GM19023 (cell line): Measurements from ENCODE around the gene TNXB.
"Not testable (repeated sequence)": the region's sequence is repeated elsewhere in the genome, so short reads cannot be mapped to it uniquely, and the experiment has no call there.

Experiments
- ATAC-seq: cut with Tn5 transposase; IDR thresholded peaks from one replicate; pipeline ENCODE4 v1.9.1; 2021; ENCODE audit warnings: mild to moderate bottlenecking, moderate library complexity; ENCODE audit not compliant: unreplicated experiment

The TNXB gene

DNA sequence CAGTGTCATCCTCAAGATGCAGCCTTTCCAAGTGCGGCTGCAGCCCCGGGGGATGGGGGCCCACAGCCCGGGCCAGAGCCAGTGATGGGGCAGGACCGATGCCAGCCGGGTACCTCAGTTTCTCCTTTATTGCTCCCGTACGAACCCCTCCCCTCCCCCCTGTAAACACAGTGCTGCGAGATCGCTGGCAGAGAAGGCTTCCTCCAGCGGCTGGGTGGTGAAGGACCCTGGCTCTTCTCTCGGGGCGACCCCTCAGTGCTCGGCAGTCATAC is 68.2 kb downstream of the TNXB start:
- not testable (repeated sequence) for ATAC-seq

DNA sequence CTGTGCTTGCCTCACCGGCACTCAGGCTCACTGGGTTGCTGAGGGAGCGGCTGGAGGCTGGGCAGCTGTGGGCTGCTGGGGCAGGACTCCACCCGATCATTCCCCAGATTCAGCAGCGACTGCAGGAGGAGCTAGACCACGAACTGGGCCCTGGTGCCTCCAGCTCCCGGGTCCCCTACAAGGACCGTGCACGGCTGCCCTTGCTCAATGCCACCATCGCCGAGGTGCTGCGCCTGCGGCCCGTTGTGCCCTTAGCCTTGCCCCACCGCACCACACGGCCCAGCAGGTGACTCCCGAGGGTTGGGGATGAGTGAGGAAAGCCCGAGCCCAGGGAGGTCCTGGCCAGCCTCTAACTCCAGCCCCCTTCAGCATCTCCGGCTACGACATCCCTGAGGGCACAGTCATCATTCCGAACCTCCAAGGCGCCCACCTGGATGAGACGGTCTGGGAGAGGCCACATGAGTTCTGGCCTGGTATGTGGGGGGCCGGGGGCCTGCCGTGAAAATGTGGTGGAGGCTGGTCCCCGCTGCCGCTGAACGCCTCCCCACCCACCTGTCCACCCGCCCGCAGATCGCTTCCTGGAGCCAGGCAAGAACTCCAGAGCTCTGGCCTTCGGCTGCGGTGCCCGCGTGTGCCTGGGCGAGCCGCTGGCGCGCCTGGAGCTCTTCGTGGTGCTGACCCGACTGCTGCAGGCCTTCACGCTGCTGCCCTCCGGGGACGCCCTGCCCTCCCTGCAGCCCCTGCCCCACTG is 68.7 kb downstream of the TNXB start:
- ATAC-seq: not testable (repeated sequence)

DNA sequence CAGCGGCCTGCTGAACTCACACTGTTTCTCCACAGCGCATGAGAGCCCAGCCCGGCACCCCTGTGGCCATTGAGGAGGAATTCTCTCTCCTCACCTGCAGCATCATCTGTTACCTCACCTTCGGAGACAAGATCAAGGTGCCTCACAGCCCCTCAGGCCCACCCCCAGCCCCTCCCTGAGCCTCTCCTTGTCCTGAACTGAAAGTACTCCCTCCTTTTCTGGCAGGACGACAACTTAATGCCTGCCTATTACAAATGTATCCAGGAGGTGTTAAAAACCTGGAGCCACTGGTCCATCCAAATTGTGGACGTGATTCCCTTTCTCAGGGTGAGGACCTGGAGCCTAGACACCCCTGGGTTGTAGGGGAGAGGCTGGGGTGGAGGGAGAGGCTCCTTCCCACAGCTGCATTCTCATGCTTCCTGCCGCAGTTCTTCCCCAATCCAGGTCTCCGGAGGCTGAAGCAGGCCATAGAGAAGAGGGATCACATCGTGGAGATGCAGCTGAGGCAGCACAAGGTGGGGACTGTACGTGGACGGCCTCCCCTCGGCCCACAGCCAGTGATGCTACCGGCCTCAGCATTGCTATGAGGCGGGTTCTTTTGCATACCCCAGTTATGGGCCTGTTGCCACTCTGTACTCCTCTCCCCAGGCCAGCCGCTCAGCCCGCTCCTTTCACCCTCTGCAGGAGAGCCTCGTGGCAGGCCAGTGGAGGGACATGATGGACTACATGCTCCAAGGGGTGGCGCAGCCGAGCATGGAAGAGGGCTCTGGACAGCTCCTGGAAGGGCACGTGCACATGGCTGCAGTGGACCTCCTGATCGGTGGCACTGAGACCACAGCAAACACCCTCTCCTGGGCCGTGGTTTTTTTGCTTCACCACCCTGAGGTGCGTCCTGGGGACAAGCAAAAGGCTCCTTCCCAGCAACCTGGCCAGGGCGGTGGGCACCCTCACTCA is 69.5 kb downstream of the TNXB start:
- not testable (repeated sequence) for ATAC-seq

DNA sequence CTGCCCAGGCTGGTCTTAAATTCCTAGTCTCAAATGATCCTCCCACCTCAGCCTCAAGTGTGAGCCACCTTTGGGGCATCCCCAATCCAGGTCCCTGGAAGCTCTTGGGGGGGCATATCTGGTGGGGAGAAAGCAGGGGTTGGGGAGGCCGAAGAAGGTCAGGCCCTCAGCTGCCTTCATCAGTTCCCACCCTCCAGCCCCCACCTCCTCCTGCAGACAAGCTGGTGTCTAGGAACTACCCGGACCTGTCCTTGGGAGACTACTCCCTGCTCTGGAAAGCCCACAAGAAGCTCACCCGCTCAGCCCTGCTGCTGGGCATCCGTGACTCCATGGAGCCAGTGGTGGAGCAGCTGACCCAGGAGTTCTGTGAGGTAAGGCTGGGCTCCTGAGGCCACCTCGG is 70.3 kb downstream of the TNXB start:
- not testable (repeated sequence) for ATAC-seq

DNA sequence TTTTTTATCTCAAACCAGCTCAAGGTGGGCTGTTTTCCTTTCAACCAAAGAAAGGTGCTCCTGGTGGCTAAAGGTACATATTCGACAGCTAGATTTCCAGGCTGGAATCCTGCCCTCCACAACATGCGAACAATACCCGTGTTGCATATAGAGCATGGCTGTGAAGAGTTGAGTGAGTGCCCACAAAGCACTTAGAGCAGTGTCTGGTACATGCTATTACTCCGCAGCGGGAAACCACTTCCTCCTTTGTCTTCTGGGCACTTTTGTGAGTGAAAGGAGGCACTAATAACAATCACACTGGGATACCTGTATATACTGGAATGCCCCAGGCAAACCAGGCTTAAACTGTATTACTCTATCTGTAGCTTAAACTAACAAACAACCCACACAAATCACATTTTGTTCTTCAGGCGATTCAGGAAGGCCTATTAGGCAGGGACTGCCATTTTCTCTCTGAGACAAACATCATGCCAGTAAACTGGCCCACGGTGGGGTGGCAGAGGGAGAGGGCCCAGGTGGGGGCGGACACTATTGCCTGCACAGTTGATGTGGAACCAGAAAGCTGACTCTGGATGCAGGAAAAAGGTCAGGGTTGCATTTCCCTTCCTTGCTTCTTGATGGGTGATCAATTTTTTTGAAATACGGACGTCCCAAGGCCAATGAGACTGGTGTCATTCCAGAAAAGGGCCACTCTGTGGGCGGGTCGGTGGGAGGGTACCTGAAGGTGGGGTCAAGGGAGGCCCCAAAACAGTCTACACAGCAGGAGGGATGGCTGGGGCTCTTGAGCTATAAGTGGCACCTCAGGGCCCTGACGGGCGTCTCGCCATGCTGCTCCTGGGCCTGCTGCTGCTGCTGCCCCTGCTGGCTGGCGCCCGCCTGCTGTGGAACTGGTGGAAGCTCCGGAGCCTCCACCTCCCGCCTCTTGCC is 71.3 kb downstream of the TNXB start, which contains the start of gene CYP21A2:
Gene CYP21A2, plus strand, starts transcription at position 818 of the 927 bp plus-strand sequence. Its CDS starts 8 bp downstream, at position 826.
- not testable (repeated sequence) for ATAC-seq

DNA sequence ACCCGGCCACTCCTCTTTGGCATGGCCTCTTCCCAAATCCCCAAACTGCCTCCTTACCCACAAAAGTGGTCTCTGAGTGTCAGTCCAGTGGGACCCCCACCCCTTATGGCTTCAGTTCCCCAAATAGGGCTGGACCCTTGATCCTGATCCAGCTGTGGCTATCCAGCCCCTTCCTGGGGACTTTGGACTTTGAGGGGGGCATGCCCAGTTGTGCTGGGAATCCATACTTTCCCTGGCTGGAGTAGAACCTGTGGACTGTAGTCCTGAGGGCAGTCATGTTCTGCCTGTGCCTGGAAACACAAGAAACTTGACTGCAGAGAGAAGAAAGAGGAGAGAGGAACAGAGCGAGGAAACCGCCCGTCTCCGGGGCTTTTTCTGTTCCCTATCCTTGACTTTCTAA is 72.0 kb downstream of the TNXB start:
- ATAC-seq: not testable (repeated sequence)

DNA sequence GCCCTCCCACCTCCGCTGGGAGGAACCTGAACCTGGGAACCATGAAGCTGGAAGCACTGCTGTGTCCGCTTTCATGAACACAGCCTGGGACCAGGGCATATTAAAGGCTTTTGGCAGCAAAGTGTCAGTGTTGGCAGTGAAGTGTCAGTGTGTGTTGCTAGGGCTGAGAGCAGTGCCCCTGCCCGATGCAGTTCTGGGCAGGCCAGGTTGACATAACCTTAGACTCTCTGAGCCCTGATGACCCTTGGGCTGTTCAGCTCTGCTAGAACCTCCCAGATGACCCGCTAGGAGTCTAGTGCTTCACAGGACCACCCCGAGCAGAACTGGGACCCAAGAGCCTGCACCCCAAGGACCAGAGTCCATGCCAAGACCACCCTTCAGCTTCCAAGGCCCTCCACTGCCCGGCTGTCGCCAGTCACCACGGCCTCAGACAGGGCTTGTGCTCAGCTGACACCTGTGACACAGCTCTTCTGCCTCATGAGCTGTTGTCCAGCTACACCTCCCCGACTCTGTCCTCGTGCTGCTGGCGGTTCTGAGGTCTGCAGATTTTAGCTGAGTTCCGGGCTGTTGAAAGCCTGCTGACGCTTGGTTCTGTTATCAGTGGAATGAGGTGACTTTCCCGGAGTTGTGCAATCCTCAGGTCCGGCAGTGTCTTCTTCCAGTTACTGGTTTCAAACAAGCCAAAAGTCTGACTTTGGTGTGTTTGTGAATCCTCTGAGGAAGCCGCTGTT is 73.7 kb downstream of the TNXB start:
- not testable (repeated sequence) for ATAC-seq

DNA sequence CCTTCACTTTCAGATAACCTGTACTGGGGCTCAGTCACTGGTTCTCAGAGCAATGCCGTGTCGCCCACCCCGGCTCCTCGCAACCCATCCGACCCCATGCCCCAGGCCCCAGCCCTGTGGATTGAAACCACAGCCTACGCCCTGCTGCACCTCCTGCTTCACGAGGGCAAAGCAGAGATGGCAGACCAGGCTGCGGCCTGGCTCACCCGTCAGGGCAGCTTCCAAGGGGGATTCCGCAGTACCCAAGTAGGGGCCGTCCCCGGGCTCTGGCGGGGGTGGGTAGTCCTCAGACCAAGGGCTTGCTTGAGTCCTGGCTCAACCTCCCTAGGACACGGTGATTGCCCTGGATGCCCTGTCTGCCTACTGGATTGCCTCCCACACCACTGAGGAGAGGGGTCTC is 79.6 kb downstream of the TNXB start:
- ATAC-seq: not testable (repeated sequence)

DNA sequence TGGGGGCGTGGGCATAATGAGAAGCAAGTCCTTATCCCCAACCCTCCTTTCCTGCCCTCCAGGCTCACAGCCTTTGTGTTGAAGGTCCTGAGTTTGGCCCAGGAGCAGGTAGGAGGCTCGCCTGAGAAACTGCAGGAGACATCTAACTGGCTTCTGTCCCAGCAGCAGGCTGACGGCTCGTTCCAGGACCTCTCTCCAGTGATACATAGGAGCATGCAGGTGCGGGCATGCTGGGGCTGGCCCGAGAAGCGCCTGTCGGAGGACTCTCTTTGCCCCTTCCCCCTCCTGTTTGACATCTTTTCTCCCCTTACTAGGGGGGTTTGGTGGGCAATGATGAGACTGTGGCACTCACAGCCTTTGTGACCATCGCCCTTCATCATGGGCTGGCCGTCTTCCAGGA is 80.5 kb downstream of the TNXB start:
- ATAC-seq: not testable (repeated sequence)

DNA sequence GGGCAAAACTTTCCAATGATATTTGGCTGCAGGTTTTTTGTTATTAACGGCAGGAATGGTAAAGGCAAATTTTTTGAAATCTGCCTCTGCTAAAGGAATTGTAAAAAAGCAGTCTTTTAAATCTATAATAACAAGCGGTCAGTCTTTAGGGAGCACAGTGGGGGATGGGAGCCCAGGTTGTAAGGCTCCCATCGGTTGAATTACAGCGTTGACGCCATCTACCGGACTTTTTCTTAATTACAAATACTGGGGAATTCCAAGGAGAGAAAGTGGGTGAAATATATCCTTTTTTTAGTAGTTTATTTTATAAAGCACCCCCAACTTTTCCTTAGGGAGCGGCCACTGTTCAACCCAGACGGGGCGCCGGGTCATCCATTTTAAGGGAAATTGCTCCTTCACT is 87.0 kb downstream of the TNXB start:
- ATAC-seq: not testable (repeated sequence)

DNA sequence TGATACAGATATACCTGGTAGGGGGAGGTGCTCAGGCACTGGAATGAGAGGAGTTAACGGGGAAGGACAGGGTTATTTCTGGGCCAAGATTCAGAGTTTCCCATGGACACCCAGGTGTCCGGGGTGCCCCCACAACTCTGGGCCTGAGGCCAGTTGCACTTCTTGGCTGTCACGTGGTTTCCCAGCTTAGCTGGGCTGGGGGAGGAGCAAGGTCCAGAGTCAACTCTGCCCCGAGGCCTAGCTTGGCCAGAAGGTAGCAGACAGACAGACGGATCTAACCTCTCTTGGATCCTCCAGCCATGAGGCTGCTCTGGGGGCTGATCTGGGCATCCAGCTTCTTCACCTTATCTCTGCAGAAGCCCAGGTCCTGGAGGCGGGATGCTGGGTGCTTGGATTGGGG is 94.6 kb downstream of the TNXB start, which contains the start of gene C4B:
Gene C4B, plus strand, starts transcription at position 249 of the 400 bp plus-strand sequence. Its CDS starts 51 bp downstream, at position 300.
- ATAC-seq: not testable (repeated sequence)

DNA sequence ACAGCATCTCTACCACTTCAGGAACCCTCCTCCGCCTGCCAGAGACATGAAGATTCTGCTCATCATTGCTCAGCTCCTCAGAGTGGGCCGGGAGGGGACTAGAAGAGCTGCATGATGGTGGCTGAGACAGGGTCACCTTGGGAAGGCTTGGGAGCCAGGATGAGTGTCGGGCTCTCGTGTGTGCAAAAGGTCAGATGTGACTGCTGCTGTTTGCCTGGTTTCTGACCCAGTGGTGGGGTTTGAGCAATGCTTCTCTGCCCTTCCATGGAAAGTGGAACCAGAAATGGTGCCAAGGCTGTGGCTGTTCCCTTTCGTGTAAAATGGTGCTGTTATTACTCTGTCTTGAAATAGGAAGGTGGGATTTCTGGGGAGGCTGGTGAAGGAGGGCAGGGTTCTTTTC is 95.4 kb downstream of the TNXB start:
- not testable (repeated sequence) for ATAC-seq

DNA sequence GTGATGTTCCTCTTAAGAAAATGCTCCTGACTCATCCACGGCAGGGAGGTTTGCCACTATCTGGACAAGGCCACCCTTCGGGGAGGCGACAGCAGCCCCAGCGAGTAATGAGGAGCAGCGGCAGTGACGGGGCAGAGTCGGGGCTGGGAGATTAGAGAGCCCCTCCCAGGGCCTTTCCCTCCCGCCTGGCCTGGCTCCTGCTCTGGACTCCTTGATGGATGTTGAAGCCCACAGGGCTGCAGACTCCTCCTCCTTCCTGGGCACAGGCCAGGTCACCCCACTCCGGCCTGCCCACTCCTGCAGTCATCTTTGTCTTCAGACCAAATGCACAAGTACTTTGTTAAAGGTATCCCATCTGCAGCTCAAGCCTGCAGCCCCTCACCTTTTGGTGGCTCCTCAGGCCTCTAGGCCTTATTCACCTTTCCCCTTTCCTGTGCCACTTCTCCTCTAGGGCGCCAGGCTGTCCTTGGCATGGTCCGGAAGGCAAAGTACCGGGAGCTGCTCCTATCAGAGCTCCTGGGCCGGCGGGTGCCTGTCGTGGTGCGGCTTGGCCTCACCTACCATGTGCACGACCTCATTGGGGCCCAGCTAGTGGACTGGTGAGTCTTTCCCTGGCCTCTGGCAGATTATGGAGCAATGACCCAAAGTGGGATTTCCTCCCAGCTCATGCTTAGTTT is 96.1 kb downstream of the TNXB start:
- not testable (repeated sequence) for ATAC-seq

DNA sequence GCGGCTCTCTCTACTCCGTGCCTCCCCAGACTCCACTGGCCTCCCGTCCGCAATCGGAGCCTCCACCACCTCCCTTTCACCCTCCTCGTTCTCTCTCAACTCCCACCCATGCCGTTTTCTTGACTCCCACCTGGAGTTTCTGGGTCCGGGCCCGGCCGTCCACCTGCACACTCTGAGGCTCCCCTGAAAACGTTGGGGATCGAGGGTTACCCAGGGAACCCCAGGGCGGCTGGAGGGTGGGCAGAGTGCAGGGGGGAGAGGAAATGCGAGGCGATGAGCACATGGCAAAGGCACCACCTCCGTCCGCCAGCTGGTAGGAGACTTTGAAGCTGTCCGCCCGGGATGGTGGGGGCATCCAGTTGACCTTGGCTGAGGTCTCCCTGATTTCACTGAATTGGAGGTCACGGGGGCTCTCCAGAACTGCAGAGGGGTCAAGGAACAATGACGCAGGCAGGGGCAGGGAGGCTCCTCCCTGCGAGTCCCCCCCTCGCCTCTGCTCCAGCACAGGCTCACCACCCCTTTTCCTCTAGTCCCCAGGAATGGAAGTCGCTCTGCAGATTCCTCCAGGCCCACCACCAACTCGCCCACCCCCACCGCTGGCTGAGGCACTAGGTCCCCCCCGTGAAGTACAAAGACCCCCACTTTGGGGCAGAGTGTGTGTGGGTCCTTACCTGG is 98.1 kb downstream of the TNXB start:
- ATAC-seq: not testable (repeated sequence)

DNA sequence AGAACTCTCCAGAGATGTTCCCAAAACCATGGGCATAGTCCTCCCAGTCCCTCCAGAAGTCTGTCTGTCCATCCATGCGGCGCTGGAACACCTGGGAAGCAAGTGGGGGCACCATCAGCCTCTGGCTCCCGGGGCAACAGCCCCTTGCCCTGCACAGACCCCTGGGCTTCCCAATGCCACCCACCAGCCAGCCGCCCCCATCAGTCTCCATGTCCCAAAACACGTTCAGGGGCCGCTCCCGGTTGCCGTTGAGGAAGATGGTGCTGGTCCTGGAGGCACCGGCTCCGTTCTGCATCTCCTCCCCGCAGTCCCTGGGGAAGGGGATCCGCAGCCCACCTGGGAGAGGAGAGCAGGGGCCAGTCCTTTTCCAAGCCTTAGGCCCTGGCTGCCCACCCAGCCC is 99.6 kb downstream of the TNXB start:
- ATAC-seq: not testable (repeated sequence)

DNA sequence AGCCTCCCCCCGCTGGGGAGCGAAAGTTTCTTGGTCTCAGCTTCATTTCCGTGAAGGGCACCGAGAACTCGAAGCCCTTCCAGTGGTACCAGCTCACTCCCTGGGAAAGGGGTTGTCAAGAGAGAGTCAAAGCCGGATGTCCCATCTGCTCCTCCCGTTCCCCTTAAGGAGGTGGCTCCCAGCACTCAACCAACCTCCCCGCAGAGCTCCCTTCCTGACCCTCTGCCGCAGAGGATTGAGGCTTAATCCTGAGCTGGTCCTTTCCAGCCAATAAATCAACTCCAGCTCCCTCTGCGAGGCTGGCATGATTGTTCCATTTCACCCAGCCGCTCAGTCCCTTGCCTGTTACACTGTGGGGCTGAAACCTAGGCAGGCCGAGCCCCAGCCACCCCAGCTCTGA is 100.5 kb downstream of the TNXB start:
- ATAC-seq: not testable (repeated sequence)

DNA sequence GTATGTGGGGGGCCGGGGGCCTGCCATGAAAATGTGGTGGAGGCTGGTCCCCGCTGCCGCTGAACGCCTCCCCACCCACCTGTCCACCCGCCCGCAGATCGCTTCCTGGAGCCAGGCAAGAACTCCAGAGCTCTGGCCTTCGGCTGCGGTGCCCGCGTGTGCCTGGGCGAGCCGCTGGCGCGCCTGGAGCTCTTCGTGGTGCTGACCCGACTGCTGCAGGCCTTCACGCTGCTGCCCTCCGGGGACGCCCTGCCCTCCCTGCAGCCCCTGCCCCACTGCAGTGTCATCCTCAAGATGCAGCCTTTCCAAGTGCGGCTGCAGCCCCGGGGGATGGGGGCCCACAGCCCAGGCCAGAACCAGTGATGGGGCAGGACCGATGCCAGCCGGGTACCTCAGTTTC is 101.1 kb downstream of the TNXB start:
- not testable (repeated sequence) for ATAC-seq

DNA sequence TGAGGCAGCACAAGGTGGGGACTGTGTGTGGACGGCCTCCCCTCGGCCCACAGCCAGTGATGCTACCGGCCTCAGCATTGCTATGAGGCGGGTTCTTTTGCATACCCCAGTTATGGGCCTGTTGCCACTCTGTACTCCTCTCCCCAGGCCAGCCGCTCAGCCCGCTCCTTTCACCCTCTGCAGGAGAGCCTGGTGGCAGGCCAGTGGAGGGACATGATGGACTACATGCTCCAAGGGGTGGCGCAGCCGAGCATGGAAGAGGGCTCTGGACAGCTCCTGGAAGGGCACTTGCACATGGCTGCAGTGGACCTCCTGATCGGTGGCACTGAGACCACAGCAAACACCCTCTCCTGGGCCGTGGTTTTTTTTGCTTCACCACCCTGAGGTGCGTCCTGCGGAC is 102.1 kb downstream of the TNXB start:
- ATAC-seq: not testable (repeated sequence)
